Eye (tissue), 1 donor: Measurements from ENCODE around the gene GSAP.

ENCODE experiments used
- DNase-seq: peaks from one replicate; pipeline ENCODE4 v3.0.0-alpha.2; 2015

The GSAP gene

GRCh38 chr7:77406421-77406820 is 9.7 kb downstream of the GSAP start:
- DNase-seq, result no peak

- DNase-seq, result no peak
Measured at GRCh38 chr7:77404641-77405040, 11.5 kb downstream of the GSAP start.

- no peak for DNase-seq
Measured at GRCh38 chr7:77403957-77404356, 12.2 kb downstream of the GSAP start.

- DNase-seq, result no peak
Measured at GRCh38 chr7:77402818-77403217, 13.3 kb downstream of the GSAP start.

- no peak for DNase-seq
Measured at GRCh38 chr7:77401002-77401401, 15.1 kb downstream of the GSAP start.

- DNase-seq, result no peak
Measured at GRCh38 chr7:77399816-77400215, 16.3 kb downstream of the GSAP start.

GRCh38 chr7:77396894-77397547 is 19.1 kb downstream of the GSAP start:
- DNase-seq, result no peak

- DNase-seq, result no peak
Measured at GRCh38 chr7:77395626-77396025, 20.5 kb downstream of the GSAP start.

- no peak for DNase-seq
Measured at GRCh38 chr7:77393954-77394353, 22.2 kb downstream of the GSAP start.

GRCh38 chr7:77393261-77393660 is 22.9 kb downstream of the GSAP start:
- DNase-seq, result no peak

GRCh38 chr7:77391230-77391629 is 24.9 kb downstream of the GSAP start:
- DNase-seq, result no peak

GRCh38 chr7:77388055-77388641 is 28.0 kb downstream of the GSAP start:
- peak; percentile 12 for DNase-seq

- peak; percentile 59 for DNase-seq
Measured at GRCh38 chr7:77386165-77386822, 29.9 kb downstream of the GSAP start.

GRCh38 chr7:77383333-77383740 is 32.8 kb downstream of the GSAP start:
- no peak for DNase-seq

GRCh38 chr7:77382532-77382931 is 33.6 kb downstream of the GSAP start:
- DNase-seq, result no peak

- DNase-seq, result no peak
Measured at GRCh38 chr7:77378584-77378983, 37.6 kb downstream of the GSAP start.

GRCh38 chr7:77370606-77371005 is 45.5 kb downstream of the GSAP start:
- DNase-seq, result no peak

- DNase-seq, result no peak
Measured at GRCh38 chr7:77368974-77369373, 47.2 kb downstream of the GSAP start.

- no peak for DNase-seq
Measured at GRCh38 chr7:77367976-77368375, 48.2 kb downstream of the GSAP start.

- DNase-seq, result no peak
Measured at GRCh38 chr7:77362905-77363304, 53.2 kb downstream of the GSAP start.

GRCh38 chr7:77360969-77361368 is 55.2 kb downstream of the GSAP start:
- DNase-seq, result no peak

GRCh38 chr7:77360104-77360503 is 56.0 kb downstream of the GSAP start:
- no peak for DNase-seq

GRCh38 chr7:77359599-77359998 is 56.5 kb downstream of the GSAP start:
- DNase-seq, result no peak

GRCh38 chr7:77354914-77355313 is 61.2 kb downstream of the GSAP start:
- DNase-seq, result no peak

- DNase-seq, result no peak
Measured at GRCh38 chr7:77354484-77354883, 61.7 kb downstream of the GSAP start.
